Osteocyte (in vitro differentiated cells): ENCODE measurements around the gene IBA57. TPM values are rescaled to one million over a fixed set of nuclear protein-coding genes. Genes with fewer than 3 reads are reported as not detected.

Experiments used
- DNase-seq: peaks from one replicate; pipeline ENCODE4 v3.0.0; 2021; ENCODE audit warnings: mixed read lengths; ENCODE audit not compliant: unreplicated experiment; ENCODE audit errors: extremely low spot score
- H3K27ac Mint-ChIP-seq: one replicate; pipeline ENCODE4 v1.8.0; 2021; ENCODE audit warnings: mild to moderate bottlenecking, mixed read lengths; ENCODE audit not compliant: unreplicated experiment
- H3K27me3 Mint-ChIP-seq: one replicate; pipeline ENCODE4 v1.8.0; 2021; ENCODE audit warnings: mixed read lengths; ENCODE audit not compliant: unreplicated experiment
- H3K36me3 Mint-ChIP-seq: one replicate; pipeline ENCODE4 v1.8.0; 2021; ENCODE audit warnings: mixed read lengths; ENCODE audit not compliant: unreplicated experiment
- H3K4me1 Mint-ChIP-seq: one replicate; pipeline ENCODE4 v1.8.0; 2021; ENCODE audit warnings: mixed read lengths; ENCODE audit not compliant: unreplicated experiment
- H3K4me3 Mint-ChIP-seq: one replicate; pipeline ENCODE4 v1.8.0; 2021; ENCODE audit warnings: mild to moderate bottlenecking, moderate library complexity, mixed read lengths; ENCODE audit not compliant: unreplicated experiment
- H3K9me3 Mint-ChIP-seq: one replicate; pipeline ENCODE4 v1.8.0; 2021; ENCODE audit warnings: mixed read lengths; ENCODE audit not compliant: unreplicated experiment
- CTCF ChIP-seq: fragments of 200-600 bp; sonication (generic); IDR thresholded peaks from 2 replicates; pipeline ENCODE4 v1.5.0; 2021; ENCODE audit warnings: antibody characterized with exemption, mild to moderate bottlenecking, moderate library complexity
- total RNA-seq: library from RNA; stranded (reverse); gene quantifications from 2 replicates; pipeline ENCODE4 v1.2.1, GENCODE V29; 2021

The IBA57 gene
- total RNA-seq, 1 donor from 2014 or later = 8.1 TPM

DNA sequence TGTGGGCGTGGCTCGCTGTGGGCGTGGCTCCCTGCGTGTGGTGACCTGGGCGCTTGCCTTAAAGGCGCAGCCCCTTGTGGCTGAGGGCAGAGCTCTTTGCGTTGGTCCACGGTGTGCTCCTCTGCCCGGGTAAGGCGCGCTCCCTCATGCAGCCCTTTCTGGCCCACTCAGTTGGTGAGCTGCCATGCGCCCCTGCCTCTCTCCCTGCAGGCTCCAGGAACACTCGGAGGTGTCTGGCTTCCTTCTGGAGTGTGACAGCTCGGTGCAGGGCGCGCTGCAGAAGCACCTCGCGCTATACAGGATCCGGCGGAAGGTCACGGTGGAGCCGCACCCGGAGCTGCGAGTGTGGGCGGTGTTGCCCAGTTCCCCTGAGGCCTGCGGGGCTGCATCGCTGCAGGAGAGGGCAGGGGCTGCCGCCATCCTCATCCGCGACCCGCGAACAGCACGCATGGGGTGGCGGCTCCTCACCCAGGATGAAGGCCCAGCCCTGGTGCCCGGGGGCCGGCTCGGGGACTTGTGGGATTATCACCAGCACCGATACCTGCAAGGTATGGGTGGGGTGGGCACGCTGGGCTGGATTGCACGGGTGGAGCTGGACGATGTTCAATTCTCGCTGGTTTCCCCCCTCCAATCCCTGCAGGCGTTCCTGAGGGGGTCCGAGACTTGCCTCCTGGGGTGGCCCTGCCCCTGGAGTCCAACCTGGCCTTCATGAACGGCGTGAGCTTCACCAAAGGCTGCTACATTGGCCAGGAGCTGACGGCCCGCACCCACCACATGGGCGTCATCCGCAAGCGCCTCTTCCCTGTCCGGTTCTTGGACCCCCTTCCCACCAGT is 9.1 kb downstream of the IBA57 start:
- Mint-ChIP-seq H3K4me1 (peaks cover 3% of the 10 kb centered on the region), H3K27ac (no peak overlapping the region), H3K9me3 (no peaks in the 10 kb centered on the region), H3K36me3 (no peaks in the 10 kb centered on the region), H3K27me3 (no peaks in the 10 kb centered on the region), H3K4me3 (no peak overlapping the region)
- TF ChIP-seq CTCF = no peak
- DNase-seq = no peak

DNA sequence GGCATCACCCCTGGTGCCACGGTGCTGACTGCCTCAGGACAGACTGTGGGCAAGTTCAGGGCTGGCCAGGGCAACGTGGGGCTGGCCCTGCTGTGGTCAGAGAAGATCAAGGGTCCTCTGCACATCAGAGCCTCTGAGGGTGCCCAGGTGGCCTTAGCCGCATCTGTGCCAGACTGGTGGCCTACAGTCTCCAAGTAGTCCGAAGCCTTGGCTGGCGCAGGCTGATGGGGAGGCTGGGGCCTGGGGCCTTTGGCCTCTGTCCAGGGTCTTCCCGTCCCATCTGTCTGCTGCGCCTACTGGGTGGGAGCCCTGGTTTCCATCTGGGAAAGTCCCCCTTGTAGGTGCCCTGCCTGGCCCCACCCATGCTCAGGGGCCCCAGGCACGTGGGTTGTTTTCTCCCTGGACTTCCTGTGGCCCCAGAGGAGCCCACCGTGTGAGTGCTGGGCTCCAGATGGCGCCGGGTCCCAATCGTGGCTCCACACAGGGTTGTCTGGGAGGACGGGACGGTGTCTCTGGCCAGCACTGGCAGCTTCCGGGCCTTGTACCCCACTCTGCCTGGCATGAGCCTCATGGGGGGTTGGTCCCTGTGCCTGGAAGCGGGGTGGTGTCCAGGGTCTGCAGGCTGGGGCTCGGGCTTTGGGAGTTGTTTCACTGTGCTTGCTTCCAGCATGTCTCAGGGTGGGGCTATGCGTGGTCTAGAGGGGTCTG is 9.9 kb downstream of the IBA57 start:
- Mint-ChIP-seq H3K27ac (no peak overlapping the region), H3K27me3 (no peaks in the 10 kb centered on the region), H3K36me3 (no peaks in the 10 kb centered on the region), H3K4me1 (peaks cover 3% of the 10 kb centered on the region), H3K4me3 (no peak overlapping the region), H3K9me3 (no peaks in the 10 kb centered on the region)
- TF ChIP-seq CTCF = no peak
- DNase-seq = no peak

GRCh38 chr1:228176024-228176395 is 10.4 kb downstream of the IBA57 start:
- no peak for TF ChIP-seq CTCF
- Mint-ChIP-seq H3K4me3 (no peak overlapping the region), H3K36me3 (no peaks in the 10 kb centered on the region), H3K4me1 (peaks cover 3% of the 10 kb centered on the region), H3K9me3 (no peaks in the 10 kb centered on the region), H3K27me3 (no peaks in the 10 kb centered on the region), H3K27ac (no peak overlapping the region)
- no peak for DNase-seq

- Mint-ChIP-seq H3K4me3 (no peak overlapping the region), H3K27ac (no peak overlapping the region), H3K27me3 (no peaks in the 10 kb centered on the region), H3K4me1 (peaks cover 2% of the 10 kb centered on the region), H3K36me3 (no peaks in the 10 kb centered on the region), H3K9me3 (no peaks in the 10 kb centered on the region)
- no peak for DNase-seq
- no peak for TF ChIP-seq CTCF
Observed at GRCh38 chr1:228176461-228177182, 11.0 kb downstream of the IBA57 start.

DNA sequence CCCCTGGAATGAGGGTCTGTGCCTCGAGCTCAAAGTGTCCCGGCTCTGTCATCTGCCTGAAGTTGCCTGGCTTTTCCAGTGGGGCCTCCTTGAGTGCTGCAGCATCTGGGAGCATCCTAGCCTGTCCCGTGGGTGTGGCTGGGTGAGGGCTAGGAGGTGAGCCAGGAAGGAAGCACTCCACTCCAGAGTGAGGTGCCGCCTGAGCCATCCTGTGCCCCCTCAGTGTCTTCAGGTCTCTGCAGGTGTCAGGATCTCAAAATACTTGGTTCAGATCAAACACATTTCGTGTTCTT is 11.5 kb downstream of the IBA57 start:
- Mint-ChIP-seq H3K4me3 (no peak overlapping the region), H3K36me3 (no peaks in the 10 kb centered on the region)
- TF ChIP-seq CTCF = no peak

More for the DNA sequence above, 11.5 kb downstream of the IBA57 start:
- Mint-ChIP-seq H3K27me3 (no peaks in the 10 kb centered on the region), H3K9me3 (no peaks in the 10 kb centered on the region), H3K27ac (no peak overlapping the region), H3K4me1 (no peaks in the 10 kb centered on the region)
- DNase-seq = no peak
